GM18861 (cell line): ENCODE data around the gene KRTAP10-9.
"Not testable (repeated sequence)": the region's sequence is repeated elsewhere in the genome, so short reads cannot be mapped to it uniquely, and the experiment has no call there.

Experiments
- ATAC-seq: cut with Tn5 transposase; IDR thresholded peaks from one replicate; pipeline ENCODE4 v1.9.1; 2021; ENCODE audit not compliant: unreplicated experiment

The KRTAP10-9 gene

GRCh38 chr21:44626673-44627143 lies at the start of gene KRTAP10-9:
KRTAP10-9 (plus strand) TSS chr21:44627093; CDS start chr21:44627172, 79 bp downstream.
- ATAC-seq = no peak

- no peak for ATAC-seq
Measured at GRCh38 chr21:44578371-44579055, 48.4 kb upstream of the KRTAP10-9 start.

DNA sequence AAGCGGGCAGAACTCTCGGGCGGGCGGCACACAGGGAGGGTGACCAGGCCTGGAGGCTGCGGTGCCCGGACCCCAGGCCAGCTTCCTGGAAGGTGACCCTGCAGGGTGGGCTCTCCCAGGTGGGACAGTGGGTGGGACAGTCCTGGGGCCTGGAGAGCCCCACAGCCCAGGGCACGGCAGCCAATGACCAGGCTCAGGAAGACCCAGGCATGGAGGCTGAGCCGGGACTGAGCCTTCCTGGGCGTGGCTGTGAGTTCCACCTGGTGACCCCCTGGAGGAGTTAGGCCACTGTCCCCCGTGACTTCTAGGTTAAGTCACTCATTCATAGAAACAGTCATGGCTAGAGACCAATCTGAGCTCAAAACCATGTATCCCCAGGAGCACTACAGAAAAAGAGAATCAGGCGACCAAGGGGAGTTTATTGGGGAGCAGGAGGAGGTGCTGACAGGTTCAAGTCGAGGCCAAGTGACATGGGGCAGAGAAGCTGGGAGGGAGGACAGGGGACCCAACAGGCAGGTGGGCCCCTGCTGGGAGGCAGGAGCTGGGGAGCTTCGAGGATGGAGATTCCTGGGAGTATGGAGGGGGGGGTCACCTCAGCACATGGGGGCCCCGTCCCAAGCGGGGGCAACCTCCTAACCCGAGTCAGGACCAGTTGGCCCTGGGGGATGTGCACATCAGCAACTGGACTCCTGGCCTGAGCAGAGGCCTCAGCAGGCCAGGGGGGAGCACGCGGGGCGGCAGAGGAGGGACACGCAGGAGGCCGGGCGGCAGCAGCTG lies 47.6 kb upstream of the KRTAP10-9 start:
- ATAC-seq = no peak

- ATAC-seq = no peak
Measured at GRCh38 chr21:44579833-44580144, 47.1 kb upstream of the KRTAP10-9 start.

GRCh38 chr21:44580231-44580821 lies 46.6 kb upstream of the KRTAP10-9 start, which contains the start of gene KRTAP10-5:
KRTAP10-5 (minus strand) TSS chr21:44580604; CDS start chr21:44580578, 26 bp downstream.
- not testable (repeated sequence) for ATAC-seq

- no peak for ATAC-seq
Measured at GRCh38 chr21:44581158-44581557, 45.7 kb upstream of the KRTAP10-9 start.

DNA sequence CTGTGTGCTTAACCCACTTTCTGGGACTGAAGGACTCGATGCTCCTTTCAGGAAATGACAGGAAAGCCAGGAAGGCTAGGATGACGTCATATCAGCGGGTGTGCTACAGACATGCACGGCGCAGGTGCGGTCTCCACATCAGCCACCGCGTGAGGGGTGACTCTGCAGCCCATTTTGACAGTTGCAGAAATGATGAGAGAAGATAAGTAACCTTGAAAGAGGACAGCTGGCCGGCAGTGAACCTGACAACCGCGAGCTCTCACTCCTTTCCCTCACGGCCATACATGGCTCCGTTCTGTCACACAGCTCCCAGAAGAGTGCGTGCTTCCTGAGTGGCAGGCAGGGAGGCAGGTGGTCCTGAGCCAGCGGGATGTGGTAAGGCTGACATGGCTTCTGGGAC lies 44.8 kb upstream of the KRTAP10-9 start:
- no peak for ATAC-seq

GRCh38 chr21:44583089-44583799 lies 43.6 kb upstream of the KRTAP10-9 start:
- no peak for ATAC-seq

GRCh38 chr21:44583800-44584147 lies 43.1 kb upstream of the KRTAP10-9 start:
- ATAC-seq = no peak

GRCh38 chr21:44585892-44586291 lies 41.0 kb upstream of the KRTAP10-9 start:
- no peak for ATAC-seq

DNA sequence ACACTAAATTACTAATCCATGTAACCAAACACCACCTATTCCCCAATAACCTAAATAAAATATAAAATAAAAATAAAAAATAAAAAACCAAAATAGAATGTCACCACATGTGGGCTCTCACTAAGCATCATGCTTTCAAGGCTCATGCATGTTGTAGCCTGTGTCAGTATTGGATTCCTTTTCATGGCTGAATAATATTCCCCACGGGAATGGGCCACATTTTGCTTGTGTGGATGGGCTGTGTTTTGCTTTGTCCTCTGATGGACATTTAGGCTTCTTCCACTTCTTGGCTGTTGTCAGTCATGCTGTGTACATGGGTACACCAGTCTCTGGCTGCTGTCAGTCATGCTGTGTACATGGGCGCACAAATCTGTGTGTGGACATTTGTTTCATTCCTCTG lies 37.8 kb upstream of the KRTAP10-9 start:
- ATAC-seq = no peak

- no peak for ATAC-seq
Measured at GRCh38 chr21:44589586-44590305, 37.1 kb upstream of the KRTAP10-9 start.

DNA sequence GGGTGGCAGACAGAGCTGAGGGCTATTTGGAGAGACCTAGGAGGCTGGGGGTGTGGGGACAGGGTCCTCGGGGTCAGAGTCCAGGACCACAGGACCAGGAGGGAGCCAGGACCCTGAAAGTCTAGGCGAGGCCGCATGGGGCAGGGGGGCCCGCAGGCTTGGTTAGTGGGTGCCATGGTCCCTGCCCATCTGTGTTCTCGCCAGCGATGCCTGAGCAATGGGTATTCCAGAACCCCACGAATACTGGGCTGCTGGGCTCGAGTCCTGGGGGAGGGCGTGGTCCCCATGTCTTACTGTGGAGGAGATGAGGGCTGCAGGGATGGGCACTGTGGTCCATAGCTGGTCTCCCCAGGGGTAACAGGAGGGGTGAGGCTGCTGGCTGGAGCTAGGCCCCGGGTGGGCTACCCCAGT lies 36.6 kb upstream of the KRTAP10-9 start:
- ATAC-seq = no peak

DNA sequence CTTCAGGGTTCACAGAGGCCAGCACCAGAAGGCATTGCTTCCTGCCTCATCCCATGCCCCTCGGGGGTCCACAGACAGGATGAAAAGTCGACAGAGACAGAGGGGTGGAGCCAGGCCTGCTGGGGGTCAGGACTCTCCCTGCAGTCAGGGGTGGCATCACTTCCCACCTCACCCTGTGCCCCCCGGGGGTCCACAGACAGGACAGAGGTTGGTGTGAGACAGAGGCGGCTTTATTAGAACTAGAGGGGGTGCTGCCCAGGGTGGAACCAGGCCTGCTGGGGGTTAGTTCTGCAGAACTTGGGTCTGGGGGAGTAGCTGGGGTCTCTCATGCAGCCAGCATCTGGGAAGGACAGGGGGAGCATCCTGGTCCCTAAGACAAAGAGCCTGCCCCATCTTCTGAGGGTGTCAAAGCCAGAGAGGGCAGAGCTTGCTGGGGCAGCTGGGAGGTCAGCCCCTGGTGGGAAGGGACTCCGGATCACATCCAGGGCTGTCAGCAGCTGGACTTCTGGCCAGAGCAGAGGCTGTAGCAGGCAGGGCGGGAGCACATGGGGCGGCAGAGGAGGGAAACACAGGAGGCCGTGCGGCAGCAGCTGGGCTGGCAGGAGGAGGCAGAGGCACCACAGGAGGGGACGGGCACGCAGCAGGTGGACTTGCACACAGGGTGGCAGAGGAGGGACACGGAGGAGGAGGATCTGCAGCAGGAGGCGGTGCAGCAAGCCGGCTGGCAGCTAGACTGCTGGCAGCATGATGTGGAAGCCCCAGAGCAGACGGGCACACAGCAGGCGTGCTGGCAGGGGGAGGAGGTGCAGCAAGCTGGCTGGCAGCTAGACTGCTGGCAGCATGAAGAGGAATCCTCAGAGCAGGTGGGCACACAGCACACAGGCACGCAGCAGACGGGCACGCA lies 35.7 kb upstream of the KRTAP10-9 start:
- not testable (repeated sequence) for ATAC-seq

GRCh38 chr21:44591801-44592130 lies 35.1 kb upstream of the KRTAP10-9 start:
- not testable (repeated sequence) for ATAC-seq

DNA sequence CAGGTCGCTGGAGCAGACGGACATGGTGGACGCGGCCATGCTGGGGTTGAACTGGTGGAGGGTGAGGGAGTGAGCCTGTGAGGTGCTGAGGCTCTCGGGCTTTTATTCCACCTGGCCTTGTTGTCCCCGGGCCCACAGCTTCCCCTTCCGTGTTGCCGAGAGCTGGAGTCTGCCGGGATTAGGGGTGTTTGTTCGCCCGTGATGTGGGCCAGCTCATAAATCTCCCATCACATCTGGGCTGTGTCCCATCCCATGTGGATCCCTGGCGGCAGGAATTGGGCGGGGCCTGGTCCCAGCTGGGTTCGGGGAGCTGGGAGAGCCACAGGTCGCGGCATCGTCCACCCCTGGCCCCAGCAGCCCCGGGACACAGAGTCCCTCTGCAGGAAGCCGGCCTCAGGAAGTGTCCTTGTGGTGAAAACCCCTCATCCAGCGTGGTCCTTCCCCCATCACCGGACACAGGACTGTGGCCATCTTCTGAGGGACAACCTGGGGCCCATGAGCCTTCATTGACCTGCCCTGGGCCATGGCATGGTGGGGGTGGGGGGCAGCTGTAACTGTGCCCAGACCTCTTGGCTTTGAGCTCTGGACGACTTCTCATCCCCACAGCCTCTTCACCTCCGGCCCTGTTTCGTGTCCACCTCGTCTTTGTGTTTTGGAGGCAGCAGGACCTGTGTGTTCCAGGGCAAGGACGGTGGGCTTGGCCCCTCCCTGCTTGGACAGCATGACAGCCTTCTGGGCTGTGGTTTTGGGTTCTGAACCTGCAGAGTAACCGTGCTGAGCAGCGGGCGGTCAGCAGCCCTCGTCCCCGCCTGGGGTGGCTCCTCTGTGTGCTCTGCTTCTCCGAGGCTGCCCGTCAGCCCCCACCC lies 34.2 kb upstream of the KRTAP10-9 start, which contains the start of gene KRTAP10-6:
TSS of gene KRTAP10-6 (minus strand) at position 60 of the 866 bp plus-strand sequence. CDS start at position 39, 21 bp downstream.
- ATAC-seq = no peak

DNA sequence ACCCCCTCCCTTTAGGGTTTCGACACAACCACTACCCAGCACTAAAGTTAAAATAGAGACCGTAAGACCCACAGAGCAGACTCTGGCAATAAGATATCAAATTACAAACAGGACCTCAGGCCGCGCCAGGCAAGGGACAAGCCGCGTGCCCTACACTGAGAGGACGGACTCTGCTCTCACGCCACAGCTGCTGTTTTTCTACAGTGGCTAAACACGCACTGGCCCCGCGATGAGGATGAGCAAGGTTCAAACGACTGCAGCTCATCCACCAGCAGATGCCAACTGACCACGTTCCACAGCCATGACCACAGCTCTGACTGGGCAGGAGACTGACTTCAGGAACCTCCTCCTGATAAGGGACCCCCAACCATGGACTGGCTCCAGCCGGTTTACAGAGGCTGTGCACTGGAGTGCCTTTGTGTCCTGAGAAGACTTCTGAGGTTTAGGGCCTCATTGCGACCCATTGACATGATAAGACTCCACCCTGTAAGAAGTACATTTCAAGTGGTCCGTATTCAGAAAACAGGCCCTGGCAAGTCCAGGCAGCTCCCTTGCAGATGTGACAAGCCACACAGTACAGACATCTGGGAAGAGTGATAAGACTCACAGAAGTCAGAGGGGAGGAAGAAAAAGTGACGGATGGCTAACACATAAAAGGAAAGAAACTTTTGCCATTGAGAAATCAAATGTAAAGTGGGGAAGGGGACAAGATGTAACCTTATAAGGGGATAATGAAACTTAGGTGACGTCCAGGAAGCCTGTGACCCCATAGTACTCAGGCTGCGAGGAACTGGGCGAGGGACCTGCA lies 33.1 kb upstream of the KRTAP10-9 start:
- ATAC-seq = no peak

- ATAC-seq = no peak
Measured at GRCh38 chr21:44594406-44594916, 32.4 kb upstream of the KRTAP10-9 start.
